B cell (primary cell): Measurements from ENCODE around the gene TENM4. TPM values are rescaled to one million over a fixed set of nuclear protein-coding genes. Genes with fewer than 3 reads are reported as not detected.

ENCODE experiments used
- ATAC-seq: fragments of 200-7000 bp; cut with Tn5 transposase; one replicate; pipeline ENCODE4 v1.10.0; 2021; ENCODE audit warnings: low read depth, mild to moderate bottlenecking, moderate number of reproducible peaks, moderate library complexity
- CTCF ChIA-PET: fragments of 350-600 bp; sonication (Branson Sonifier 250); formaldehyde crosslinking; loops from one replicate; lab custom pipeline; 2021; ENCODE audit warnings: antibody characterized with exemption, inconsistent platforms; lab: Charles Lee
- POLR2A ChIA-PET: fragments of 350-600 bp; sonication (Branson Sonifier 250); formaldehyde crosslinking; loops from one replicate; lab custom pipeline; 2021; ENCODE audit warnings: antibody characterized with exemption; lab: Charles Lee
- DNase-seq: peaks from one replicate; pipeline ENCODE4 v3.0.0; 2013
- H2AFZ ChIP-seq: 2 replicates; pipeline ENCODE4 v1.6.1; 2012; ENCODE audit warnings: mild to moderate bottlenecking, low read depth, low read length; ENCODE audit not compliant: insufficient read depth, poor library complexity, severe bottlenecking
- H3K27ac ChIP-seq, 2 donors: 1 replicate in 1 of 2; 2 replicates in 1 of 2; pipeline ENCODE4 v1.5.1; 2012 to 2013; ENCODE audit warnings: low read length in 2 of 2, mild to moderate bottlenecking in 2 of 2, moderate library complexity in 1 of 2
- H3K27me3 ChIP-seq, 4 experiments: fragments of 200-600 bp in 1 of 4; sonication (generic) in 1 of 4; replicated peaks in 1 of 4; 1 replicate in 2 of 4; 2 replicates in 2 of 4; pipeline versions ENCODE4 v1.6.1 to v1.7.0; 2013 to 2016; ENCODE audit warnings: low read length in 3 of 4, mild to moderate bottlenecking in 2 of 4, mixed read lengths in 1 of 4, moderate library complexity in 1 of 4; ENCODE audit not compliant: insufficient read depth in 4 of 4, control insufficient read depth in 3 of 4; ENCODE audit errors: control extremely low read depth in 1 of 4
- H3K36me3 ChIP-seq, 2 experiments: replicated peaks in 1 of 2; 1 replicate in 1 of 2; 2 replicates in 1 of 2; pipeline versions ENCODE4 v1.6.1 to v1.7.1; 2013; ENCODE audit warnings: low read length in 1 of 2; ENCODE audit not compliant: insufficient read depth in 2 of 2, control insufficient read depth in 1 of 2; ENCODE audit errors: control extremely low read depth in 1 of 2, extremely low read depth in 1 of 2
- H3K4me1 ChIP-seq, 2 donors: fragments of 200-600 bp in 1 of 2; sonication (generic) in 1 of 2; 1 replicate in 1 of 2; 2 replicates in 1 of 2; pipeline versions ENCODE4 v1.5.1 to v1.6.1; 2013 to 2017; ENCODE audit warnings: low read length in 2 of 2; ENCODE audit not compliant: control insufficient read depth in 2 of 2, insufficient read depth in 2 of 2
- H3K4me2 ChIP-seq: replicated peaks from 2 replicates; pipeline ENCODE3; 2012; ENCODE audit warnings: mild to moderate bottlenecking, low read depth, low read length; ENCODE audit not compliant: poor library complexity, severe bottlenecking
- H3K4me3 ChIP-seq, 5 experiments: fragments of 200-600 bp in 1 of 5; sonication (generic) in 1 of 5; 1 replicate in 3 of 5; 2 replicates in 2 of 5; pipeline versions ENCODE4 v1.5.1 to v1.7.0; 2011 to 2016; ENCODE audit warnings: low read length in 4 of 5, mild to moderate bottlenecking in 4 of 5, low read depth in 2 of 5, control low read depth in 1 of 5, moderate library complexity in 1 of 5; ENCODE audit not compliant: insufficient read depth in 1 of 5; ENCODE audit errors: control extremely low read depth in 1 of 5, extremely low read depth in 1 of 5
- H3K79me2 ChIP-seq: fragments of 200-600 bp; sonication (generic); one replicate; pipeline ENCODE4 v1.6.0; 2016; ENCODE audit warnings: low read length; ENCODE audit not compliant: control insufficient read depth, insufficient read depth
- H3K9ac ChIP-seq: fragments of 200-600 bp; sonication (generic); 2 replicates; pipeline ENCODE4 v1.6.1; 2017; ENCODE audit warnings: mild to moderate bottlenecking, low read length, moderate library complexity
- H3K9me3 ChIP-seq, 3 donors: one replicate each; pipeline versions ENCODE4 v1.6.1 to v1.7.1; 2013; ENCODE audit warnings: low read length in 2 of 3; ENCODE audit not compliant: control insufficient read depth in 2 of 3, insufficient read depth in 1 of 3; ENCODE audit errors: control extremely low read depth in 1 of 3
- H4K20me1 ChIP-seq: 2 replicates; pipeline ENCODE4 v1.6.0; 2012; ENCODE audit warnings: mild to moderate bottlenecking, low read length; ENCODE audit not compliant: insufficient read depth, control insufficient read depth, poor library complexity, severe bottlenecking
- H3K27ac Mint-ChIP-seq: one replicate; pipeline ENCODE4 v1.8.0; 2021; ENCODE audit warnings: mixed read lengths
- H3K27me3 Mint-ChIP-seq: one replicate; pipeline ENCODE4 v1.8.0; 2021; ENCODE audit warnings: mixed read lengths
- H3K4me1 Mint-ChIP-seq: one replicate; pipeline ENCODE4 v1.8.0; 2021; ENCODE audit warnings: mixed read lengths
- H3K4me3 Mint-ChIP-seq: one replicate; pipeline ENCODE4 v1.8.0; 2021; ENCODE audit warnings: mixed read lengths
- H3K9me3 Mint-ChIP-seq: one replicate; pipeline ENCODE4 v1.8.0; 2022; ENCODE audit warnings: mixed read lengths; ENCODE audit not compliant: insufficient read depth
- EZH2 ChIP-seq: IDR thresholded peaks from 2 replicates; pipeline ENCODE4 v1.6.1; 2012; ENCODE audit warnings: borderline replicate concordance, low read depth, mild to moderate bottlenecking, moderate library complexity, low read length; ENCODE audit not compliant: insufficient read depth, poor library complexity, severe bottlenecking
- WGBS: methylation state at CpG from one replicate; pipeline ENCODE4 v1.1.5; 2013; ENCODE audit warnings: missing lambda C conversion rate; ENCODE audit not compliant: insufficient coverage; 5-methylcytosine and 5-hydroxymethylcytosine counted together
- intact Hi-C: fragments of 100-400 bp; cut with micrococcal nuclease; formaldehyde crosslinking; loops from one replicate; pipeline ENCODE4 v1.10.0; 2022
- polyA plus RNA-seq: library from polyadenylated mRNA; depleted of rRNA; stranded (reverse); fragments of >200 nt; gene quantifications from 2 replicates; pipeline ENCODE4 v1.2.3, GENCODE V29; 2012
- total RNA-seq, 2 donors: library from RNA; stranded (reverse); fragments of 120-200 nt in 1 of 2; gene quantifications; 1 replicate in 1 of 2; 2 replicates in 1 of 2; pipeline versions ENCODE4 v1.2.3 to v1.2.4, GENCODE V29; 2013 to 2022
- TF ChIP-seq, protein P1 (sequence below): fragments of 200-600 bp; IDR thresholded peaks from one replicate; pipeline ENCODE4 v1.8.0; 2022; ENCODE audit warnings: antibody characterized with exemption, mild to moderate bottlenecking

TENM4 gene
- total and polyA plus RNA-seq, 2 donors (not counting 1 experiment from before 2014, with no cell fraction given): 0.09 to 5.7 TPM

DNA sequence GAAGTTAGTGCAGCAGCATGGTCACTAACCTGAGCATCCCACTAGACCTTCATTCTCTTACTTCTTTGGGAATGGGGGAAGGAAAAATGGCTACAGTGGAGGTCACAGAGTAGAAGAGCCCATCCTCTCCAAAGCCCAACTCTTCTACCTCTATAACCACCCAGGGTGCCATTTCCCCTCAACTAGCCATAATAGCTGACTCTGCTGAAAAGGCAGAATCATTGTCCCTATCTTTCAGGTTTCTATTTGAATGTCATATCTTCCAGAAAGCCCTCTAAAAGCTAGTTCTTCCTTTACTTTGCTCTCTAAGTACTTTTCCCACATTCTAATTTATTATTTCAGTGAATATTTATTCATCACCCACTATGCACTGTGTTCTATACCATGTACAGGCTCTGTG, 421.6 kb downstream of the TENM4 start:
- H3K36me3 ChIP-seq: no peaks in the 10 kb centered on the region
- Mint-ChIP-seq H3K4me3 (no peak overlapping the region), H3K27me3 (peaks cover 42% of the 10 kb centered on the region), H3K4me1 (no peaks in the 10 kb centered on the region), H3K27ac (no peak overlapping the region), H3K9me3 (no peaks in the 10 kb centered on the region)
- ChIA-PET POLR2A (no interaction called here), CTCF (no interaction called here)
- H3K79me2 ChIP-seq: no peaks in the 10 kb centered on the region
- no peak overlapping the region for H2AFZ ChIP-seq
- DNase-seq (no peak), ATAC-seq (no peak)
- H3K4me1 ChIP-seq: no peaks in the 10 kb centered on the region
- H3K27me3 ChIP-seq: peaks cover 0 to 17% (median 4%) of the 10 kb centered on the region in 4 experiments
- H3K4me3 ChIP-seq: no peak overlapping the region
- no peak overlapping the region for H3K4me2 ChIP-seq
- intact Hi-C loops: no loop called here
- no peaks in the 10 kb centered on the region for H4K20me1 ChIP-seq
- TF ChIP-seq EZH2: no peak
- TF ChIP-seq, protein P1, sequence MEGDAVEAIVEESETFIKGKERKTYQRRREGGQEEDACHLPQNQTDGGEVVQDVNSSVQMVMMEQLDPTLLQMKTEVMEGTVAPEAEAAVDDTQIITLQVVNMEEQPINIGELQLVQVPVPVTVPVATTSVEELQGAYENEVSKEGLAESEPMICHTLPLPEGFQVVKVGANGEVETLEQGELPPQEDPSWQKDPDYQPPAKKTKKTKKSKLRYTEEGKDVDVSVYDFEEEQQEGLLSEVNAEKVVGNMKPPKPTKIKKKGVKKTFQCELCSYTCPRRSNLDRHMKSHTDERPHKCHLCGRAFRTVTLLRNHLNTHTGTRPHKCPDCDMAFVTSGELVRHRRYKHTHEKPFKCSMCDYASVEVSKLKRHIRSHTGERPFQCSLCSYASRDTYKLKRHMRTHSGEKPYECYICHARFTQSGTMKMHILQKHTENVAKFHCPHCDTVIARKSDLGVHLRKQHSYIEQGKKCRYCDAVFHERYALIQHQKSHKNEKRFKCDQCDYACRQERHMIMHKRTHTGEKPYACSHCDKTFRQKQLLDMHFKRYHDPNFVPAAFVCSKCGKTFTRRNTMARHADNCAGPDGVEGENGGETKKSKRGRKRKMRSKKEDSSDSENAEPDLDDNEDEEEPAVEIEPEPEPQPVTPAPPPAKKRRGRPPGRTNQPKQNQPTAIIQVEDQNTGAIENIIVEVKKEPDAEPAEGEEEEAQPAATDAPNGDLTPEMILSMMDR: no peak
- H3K9me3 ChIP-seq: no peaks in the 10 kb centered on the region
- H3K9ac ChIP-seq: no peak overlapping the region
- H3K27ac ChIP-seq: no peak overlapping the region

DNA sequence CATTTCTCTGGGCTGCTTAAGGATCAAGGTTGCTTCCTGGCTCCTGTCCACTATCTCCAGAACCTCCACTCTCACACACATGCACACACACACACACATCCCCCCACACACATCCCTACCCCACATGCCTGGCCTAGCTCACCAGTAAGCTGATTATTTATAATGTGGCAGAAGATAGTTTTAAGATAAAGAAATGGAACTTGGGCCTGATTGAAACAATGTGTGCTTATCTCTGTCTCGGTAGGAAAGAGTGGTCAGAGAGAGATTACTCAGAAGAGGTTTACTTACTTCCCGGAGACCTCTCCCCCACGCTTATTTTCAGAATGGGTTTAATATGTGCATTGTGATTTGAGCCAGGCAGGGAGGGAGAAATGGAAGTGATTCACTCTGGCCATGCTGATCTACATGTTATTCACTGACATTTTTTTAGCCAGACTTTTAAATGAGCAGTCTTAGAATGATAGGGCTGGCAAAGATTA, 422.4 kb downstream of the TENM4 start:
- no peaks in the 10 kb centered on the region for H3K9me3 ChIP-seq
- no peaks in the 10 kb centered on the region for H3K36me3 ChIP-seq
- Mint-ChIP-seq H3K27me3 (peaks cover 35% of the 10 kb centered on the region), H3K4me3 (no peak overlapping the region), H3K27ac (no peak overlapping the region), H3K9me3 (no peaks in the 10 kb centered on the region), H3K4me1 (no peaks in the 10 kb centered on the region)
- no peaks in the 10 kb centered on the region for H3K4me1 ChIP-seq
- no peaks in the 10 kb centered on the region for H4K20me1 ChIP-seq
- DNase-seq (no peak), ATAC-seq (no peak)
- no peak overlapping the region for H3K4me3 ChIP-seq
- no peak overlapping the region for H2AFZ ChIP-seq
- no CpG with 5 or more reads among the region's 3 CpGs for WGBS
- TF ChIP-seq, protein P1: no peak
- TF ChIP-seq EZH2: no peak
- no peak overlapping the region for H3K27ac ChIP-seq
- CTCF ChIA-PET: no interaction called here
- H3K27me3 ChIP-seq: peaks cover 0 to 9% (median 2%) of the 10 kb centered on the region in 4 experiments
- intact Hi-C loops: no loop called here
- POLR2A ChIA-PET: no interaction called here
- no peaks in the 10 kb centered on the region for H3K79me2 ChIP-seq
- no peak overlapping the region for H3K4me2 ChIP-seq
- H3K9ac ChIP-seq: no peak overlapping the region
